HTERT RPE-1 (cell line): ENCODE results near the gene ARHGDIA.

Experiments
- in situ Hi-C: fragments of 300-500 bp; cut with MboI; formaldehyde crosslinking; loops from 4 replicates; pipeline ENCODE4 v1.14.3; 2020; ENCODE audit warnings: low sequenced_read_pairs

ARHGDIA gene

GRCh38 chr17:81828656-81829055, 42.5 kb downstream of the ARHGDIA start:
- in situ Hi-C loops: no loop called here

GRCh38 chr17:81825841-81826466, 45.2 kb downstream of the ARHGDIA start:
- in situ Hi-C loops: no loop called here

DNA sequence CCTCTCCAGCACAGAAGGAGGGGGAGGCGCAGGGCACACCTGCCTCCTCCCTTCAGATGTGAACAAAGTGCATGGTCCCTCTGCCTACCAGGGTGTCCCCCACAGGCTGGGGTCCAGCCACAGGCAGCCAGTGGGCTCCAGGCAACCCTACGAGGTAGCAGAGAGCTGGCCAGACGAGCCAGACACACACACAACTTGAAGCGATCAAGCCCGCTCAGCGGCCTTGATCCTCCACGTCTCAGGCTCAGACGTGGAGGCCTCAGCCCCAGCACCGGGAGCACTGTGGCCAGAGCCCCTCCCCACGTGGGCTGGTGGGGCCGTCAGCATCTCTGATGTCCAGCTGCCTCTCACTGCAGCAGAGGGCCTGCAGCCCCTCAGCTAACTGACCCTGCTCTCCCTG, 46.5 kb downstream of the ARHGDIA start:
- in situ Hi-C loops: no loop called here

GRCh38 chr17:81823820-81824550, 47.2 kb downstream of the ARHGDIA start:
- in situ Hi-C loops: no loop called here

DNA sequence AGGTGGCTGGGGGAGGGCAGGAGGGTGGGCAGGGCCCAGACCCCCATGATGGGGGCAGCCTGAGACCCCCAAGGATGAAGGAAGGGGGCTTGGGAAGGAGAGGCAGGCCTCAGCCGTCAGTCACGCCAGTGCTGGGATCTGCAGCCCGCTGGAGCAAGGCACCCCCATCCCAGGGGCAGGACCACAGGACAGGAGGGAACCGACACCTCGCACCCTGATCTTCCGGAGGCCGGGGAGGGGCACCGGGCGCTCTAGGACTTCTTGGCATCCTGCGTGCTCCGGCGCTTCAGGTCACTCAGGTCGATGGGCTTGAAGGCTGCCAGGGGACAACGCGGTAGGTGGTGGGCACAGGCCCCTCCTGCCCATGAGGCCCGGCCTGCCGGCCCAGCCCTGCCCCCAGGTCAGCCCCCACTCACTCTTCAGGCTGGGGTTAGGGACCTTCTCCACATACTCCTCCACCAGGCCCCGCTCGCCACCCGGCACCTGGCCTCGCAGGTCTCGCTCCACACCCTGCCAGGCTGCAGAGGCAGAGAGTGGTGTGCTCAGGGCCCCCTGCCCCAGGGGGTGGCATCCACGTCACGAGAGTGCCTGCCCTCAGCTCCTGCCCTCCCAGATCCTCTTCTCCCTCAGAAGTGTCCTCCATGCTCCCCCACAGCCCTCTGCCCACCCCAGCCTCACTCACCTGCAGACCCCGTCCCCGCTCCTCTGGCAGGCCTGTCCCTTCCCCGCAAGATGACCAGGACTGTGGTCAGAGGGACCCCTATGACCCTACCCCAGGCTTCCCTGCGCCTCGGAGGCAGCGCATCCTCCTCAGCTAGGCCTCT, 47.9 kb downstream of the ARHGDIA start:
- in situ Hi-C loops: no loop called here

DNA sequence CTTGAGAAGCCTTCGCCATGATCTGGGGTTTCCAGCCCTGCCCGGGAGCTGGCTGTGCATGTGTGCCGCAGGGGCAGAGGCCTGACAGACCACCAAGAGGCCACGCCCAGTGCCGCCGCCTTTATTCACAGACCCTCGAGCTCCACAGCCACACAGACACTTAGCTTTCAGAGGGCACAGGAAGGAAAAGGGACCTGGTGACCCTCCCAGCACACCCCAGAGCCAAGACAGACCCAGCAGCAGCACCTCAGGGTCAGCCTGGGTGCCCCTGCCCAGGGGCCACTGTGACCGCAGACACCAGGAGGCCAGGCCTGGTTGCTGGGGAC, 48.9 kb downstream of the ARHGDIA start:
- in situ Hi-C loops: no loop called here

DNA sequence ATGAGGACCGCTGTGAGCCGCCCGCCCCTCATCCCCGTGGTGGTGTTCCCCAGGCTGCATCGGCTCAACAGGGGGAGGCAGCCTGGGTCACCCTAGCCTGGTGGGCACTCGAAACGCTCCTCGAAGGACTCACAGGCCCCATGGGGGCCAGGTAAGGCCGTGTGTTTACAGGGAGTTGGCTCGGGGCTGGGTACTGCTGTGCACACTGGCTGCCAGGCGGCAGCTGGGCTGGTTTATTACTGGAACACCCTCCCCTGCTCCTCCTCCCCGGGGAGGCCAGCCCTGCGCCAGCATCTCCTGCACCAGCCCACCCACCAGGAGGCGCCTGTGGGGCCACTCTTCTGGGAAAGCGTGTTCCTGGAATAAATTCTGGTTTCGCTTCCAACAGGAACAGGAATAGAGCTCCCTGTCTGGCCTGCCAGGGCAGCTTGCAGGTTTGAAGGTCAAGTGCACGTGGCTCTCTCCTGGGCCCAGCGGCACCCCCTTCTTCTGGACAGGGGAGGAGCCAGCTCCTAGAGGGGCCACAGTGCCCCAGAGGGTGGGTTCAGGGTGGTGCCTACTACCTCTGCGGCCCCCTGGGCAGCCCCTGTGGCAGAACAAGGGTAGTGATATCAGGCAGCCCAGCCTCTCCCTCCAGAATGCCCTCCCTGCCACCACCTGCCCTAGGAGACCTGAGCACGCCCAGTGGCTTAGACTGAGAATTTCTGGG, 49.4 kb downstream of the ARHGDIA start:
- in situ Hi-C loops: no loop called here

GRCh38 chr17:81821147-81821546, 50.0 kb downstream of the ARHGDIA start:
- in situ Hi-C loops: no loop called here

- in situ Hi-C loops: no loop called here
Observed at GRCh38 chr17:81819708-81820107, 51.4 kb downstream of the ARHGDIA start.

GRCh38 chr17:81817758-81818147, 53.4 kb downstream of the ARHGDIA start:
- in situ Hi-C loops: no loop called here
